Stimulated activated CD4-positive, alpha-beta T cell treated with anti-CD3 and anti-CD28 coated beads, TNF-alpha, amount 100 ng/mL, for 48 hours (primary cell): ENCODE data around the gene CALR.
A peak's percentile ranks its signal among the peaks of the same experiment; 100 is the strongest.
"Not testable (repeated sequence)": the region's sequence is repeated elsewhere in the genome, so short reads cannot be mapped to it uniquely, and the experiment has no call there.

ENCODE experiments used
- DNase-seq, 3 donors: peaks; one replicate each; pipeline ENCODE4 v3.0.0-alpha.2; 2020; ENCODE audit warnings: low read depth in 3 of 3

Gene CALR

GRCh38 chr19:12933287-12934072, 4.9 kb upstream of the CALR start, which contains the start of gene FARSA:
TSS of gene FARSA (minus strand) at chr19:12933711. CDS start at chr19:12933696, 15 bp downstream.
- DNase-seq: peak; percentile 80 to 90 (median 87)

DNA sequence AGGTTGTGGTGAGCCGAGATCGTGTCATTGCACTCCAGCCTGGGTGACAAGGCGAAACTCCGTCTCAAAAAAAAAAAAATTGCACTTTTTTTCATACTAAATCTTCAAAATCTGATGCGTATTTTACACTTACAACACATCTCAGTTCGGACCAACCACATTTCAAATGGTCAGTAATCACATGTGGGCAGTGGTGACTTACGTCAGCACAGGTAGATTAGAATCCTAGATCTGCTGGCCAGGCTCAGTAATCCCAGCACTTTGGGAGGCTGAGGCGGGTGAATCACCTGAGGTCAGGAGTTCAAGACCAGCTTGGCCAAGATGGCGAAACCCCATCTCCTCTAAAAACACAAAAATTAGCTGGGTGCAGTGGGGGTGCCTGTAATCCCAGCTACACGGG, 3.3 kb upstream of the CALR start:
- no peak for DNase-seq

DNA sequence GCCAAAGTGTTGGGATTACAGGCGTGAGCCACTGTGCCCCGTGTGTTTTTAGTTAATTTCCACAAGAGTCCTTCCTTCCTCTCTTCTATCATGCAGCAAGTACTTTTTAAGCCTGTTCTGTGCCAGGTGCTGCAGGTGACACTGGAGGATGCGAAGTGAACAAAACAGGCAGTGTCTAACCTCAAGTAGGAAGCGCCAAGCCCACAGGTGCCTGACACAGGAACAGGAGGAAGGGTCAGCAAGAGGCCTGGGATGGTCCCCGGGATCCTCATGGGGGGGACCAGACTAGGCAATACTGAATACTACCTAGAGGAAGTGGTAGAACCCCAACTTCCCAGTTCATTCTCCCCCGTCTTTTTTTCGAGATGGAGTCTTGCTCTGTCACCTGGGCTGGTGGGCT, 1.8 kb upstream of the CALR start:
- no peak for DNase-seq

DNA sequence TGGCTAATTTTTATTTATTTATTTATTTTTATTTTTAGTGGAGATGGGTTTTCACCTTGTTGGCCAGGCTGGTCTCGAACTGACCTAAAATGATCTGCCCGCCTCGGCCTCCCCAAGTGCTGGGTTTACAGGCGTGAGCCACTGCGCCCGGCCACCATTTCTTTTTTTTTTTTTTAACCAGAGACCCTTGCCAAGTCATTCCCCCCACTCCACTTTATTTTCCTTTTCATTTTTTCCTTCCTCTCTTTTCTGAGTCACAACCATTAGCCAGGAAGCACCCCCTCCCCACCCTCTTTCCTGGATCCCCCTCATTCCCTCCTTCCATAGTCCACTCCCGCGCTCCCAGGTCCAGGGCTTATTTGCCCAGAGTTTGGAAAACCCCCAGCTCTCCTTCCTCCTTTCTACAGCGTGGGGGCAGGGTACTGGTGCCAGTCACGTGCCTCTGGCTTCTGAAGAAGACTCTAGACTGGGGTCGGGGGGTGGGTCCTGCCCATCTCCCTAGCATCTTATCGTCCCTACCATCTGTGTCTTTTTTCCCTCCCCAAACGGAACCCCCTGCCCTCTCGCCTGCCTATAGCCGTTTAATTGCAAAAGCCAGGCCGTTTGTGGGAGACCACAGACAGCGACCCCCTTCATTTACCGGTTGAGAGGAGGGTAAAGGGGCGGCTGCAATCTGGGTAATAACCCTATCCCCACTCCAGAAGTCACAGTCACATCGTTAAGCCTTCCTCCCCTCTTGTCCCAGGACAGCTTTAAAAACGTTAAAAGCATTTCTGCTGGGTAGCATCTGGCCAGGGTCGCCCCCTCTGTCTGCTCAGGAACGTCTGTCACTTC, 1.1 kb upstream of the CALR start:
- no peak for DNase-seq

DNA sequence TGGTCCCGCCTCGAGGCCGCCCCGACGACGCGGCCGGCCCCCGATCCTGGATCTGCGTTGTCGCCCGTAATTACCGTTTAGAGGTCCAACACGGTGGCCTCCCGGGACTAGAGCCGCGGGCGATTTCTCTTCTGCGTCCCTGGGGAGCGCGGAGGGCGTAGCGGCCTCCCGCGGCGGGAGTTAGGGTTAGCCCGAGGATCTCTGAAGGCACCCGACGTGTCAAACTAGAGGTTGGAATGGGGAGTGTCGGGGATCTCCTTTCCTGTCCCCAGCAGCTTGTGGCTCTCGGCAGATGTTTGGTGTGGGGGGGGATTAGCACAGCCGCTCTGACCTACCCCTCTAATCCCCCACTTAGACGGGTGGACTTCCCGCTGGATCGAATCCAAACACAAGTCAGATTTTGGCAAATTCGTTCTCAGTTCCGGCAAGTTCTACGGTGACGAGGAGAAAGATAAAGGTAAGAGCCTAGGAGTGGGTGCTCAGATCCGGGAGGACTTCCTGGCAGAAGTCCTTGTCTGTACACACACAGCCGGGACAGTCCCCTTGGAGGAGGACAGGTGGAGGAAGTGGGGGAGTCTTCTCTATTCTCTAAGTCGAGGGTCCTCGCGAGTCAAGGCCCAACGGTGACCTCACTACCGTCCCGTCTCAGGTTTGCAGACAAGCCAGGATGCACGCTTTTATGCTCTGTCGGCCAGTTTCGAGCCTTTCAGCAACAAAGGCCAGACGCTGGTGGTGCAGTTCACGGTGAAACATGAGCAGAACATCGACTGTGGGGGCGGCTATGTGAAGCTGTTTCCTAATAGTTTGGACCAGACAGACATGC, 581 bp downstream of the CALR start:
- no peak for DNase-seq

- no peak for DNase-seq
These were observed 1.6 kb downstream of the CALR start for GRCh38 chr19:12939975-12940423.

DNA sequence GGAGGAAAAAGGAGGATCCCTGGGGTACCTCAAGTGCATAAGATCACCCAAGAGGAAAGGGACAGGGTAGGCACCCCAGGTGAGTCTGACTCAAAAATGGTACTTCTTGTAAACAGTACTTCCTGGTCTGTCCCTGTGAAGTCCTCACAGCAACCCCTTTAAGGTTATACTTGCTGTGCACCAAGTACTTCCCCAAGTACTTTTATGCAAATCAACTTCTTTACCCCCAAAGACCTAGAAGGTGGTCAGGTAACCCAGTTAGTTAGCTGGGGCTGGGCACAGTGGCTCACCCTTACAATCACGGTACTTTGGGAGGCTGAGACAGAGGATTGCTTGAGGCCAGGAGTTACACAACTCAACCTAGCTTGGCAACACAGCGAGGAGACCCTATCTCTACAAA, 2.5 kb downstream of the CALR start:
- DNase-seq: no peak

DNA sequence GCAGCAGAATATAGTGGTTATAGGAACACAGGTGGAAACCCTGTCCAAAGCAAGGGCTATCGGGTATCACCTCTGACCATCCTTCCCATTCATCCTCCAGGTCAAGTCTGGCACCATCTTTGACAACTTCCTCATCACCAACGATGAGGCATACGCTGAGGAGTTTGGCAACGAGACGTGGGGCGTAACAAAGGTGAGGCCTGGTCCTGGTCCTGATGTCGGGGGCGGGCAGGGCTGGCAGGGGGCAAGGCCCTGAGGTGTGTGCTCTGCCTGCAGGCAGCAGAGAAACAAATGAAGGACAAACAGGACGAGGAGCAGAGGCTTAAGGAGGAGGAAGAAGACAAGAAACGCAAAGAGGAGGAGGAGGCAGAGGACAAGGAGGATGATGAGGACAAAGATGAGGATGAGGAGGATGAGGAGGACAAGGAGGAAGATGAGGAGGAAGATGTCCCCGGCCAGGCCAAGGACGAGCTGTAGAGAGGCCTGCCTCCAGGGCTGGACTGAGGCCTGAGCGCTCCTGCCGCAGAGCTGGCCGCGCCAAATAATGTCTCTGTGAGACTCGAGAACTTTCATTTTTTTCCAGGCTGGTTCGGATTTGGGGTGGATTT, 5.1 kb downstream of the CALR start:
- no peak for DNase-seq

GRCh38 chr19:12944104-12944674, 5.8 kb downstream of the CALR start:
- no peak for DNase-seq

DNA sequence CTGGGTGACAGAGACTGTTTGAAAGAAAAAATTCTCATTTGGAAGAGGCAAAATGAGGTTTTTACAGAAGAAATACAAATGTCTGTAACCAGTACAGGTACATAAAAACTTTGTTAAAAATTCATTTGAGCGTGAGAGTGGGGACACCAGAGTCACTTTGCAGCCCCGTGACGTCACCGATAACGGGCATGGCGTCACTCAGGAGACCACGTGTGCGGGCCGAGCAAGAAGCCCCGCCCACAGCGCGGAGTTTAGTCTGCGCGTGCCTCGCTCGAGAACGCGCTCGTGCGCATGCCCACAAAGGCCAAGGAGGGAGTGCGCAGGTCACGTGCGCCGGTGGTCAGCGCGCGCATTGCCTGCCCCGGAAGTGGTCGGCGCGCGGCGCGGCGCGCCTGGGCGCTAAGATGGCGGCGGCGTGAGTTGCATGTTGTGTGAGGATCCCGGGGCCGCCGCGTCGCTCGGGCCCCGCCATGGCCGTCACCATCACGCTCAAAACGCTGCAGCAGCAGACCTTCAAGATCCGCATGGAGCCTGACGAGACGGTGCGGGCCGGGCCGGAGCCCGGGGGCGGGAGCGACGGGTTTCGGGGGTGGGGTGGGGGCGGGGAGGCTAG, 7.2 kb downstream of the CALR start, which contains the start of gene RAD23A:
Gene RAD23A (plus strand): TSS at position 384 of the 613 bp plus-strand sequence. CDS start 87 bp downstream, at position 471.
- peak; percentile 97 to 99 (median 98) for DNase-seq

- peak in 1 of 3 donors; percentile 39 for DNase-seq
These were observed 7.8 kb downstream of the CALR start for GRCh38 chr19:12946092-12946721.

DNA sequence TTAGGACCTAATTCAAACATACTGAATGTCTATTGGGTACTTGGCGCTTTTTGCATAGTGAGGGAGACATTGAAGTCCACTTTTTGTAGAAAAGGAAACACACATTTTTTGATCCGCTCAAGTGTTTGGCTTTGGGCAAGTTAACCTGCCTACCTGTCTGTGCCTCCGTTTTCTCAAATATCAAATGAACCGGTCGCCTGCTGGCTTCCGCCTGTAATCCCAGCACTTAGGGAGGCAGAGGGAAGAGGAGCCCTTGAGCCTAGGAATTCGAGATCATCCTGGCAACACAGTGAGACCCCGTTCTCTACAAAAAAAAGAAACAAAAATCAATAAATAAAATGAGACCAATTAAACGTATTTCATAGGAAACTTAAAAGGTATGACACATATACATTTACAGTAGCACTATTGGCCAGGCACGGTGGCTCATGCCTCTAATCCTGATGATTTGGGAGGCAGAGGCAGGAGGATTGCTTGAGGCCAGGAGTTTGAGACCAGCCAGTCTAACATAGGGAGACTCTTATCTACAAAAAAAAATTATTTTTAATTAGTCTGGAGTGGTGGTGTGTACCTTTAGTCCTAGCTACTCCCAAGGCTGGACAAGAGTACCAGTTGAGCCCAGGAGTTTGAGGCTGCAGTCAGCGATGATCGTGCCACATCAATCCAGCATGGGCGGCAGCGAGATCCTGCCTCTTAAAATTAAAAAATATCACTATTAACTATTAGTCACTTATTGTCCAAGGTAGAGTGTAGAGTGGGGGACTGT, 8.5 kb downstream of the CALR start:
- no peak for DNase-seq

- DNase-seq: no peak
These were observed 9.5 kb downstream of the CALR start for GRCh38 chr19:12947702-12948611.

- DNase-seq: no peak
These were observed 10.4 kb downstream of the CALR start for GRCh38 chr19:12948612-12949362.

DNA sequence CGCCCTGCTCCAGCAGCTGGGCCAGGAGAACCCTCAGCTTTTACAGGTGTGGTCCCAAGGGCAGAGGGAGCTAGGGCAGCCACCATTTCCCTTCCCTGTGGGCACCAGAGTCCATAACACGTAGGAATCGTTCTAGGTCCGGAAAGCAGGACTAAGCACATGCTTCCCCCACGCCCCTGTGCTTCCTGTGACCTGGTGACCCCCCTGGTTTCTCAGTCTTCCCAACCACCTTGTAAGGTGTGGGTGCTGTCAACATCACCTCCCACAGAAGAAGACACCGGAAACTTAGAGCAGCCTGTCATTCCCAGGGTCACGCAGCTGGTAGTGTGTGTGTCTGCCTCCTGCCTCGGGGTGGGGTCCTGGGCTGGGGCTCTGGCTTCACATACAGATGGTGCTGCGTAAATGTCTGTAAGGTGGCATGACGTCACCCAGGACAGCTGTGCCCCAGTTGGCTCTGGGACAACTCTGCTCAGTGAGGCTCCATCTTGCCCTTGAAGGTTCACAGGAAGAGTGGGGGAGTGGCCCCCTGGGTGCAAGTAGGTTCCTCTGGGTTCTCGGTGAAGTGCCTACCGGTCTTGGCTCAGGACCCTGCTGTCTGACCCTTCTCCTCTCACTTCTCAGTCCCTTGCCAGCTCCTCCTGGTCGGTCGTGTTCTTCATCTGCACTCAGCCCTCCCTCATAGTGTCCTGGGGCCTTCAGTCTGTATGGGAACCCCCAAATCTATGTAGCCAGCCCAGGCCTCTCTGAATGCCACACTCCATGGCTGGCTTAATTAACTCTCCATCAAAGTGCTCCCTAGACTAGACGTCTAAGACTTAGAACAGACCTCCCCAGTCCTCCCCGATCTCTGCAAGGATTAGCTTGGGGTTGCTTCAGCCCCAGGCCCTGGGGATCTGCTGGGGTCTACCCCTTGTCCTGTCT, 11.2 kb downstream of the CALR start:
- DNase-seq: no peak

- not testable (repeated sequence) for DNase-seq
These were observed 13.6 kb downstream of the CALR start for GRCh38 chr19:12952050-12952449.
